H1 (cell line): Measurements from ENCODE around the gene CD44. TPM values are rescaled to one million over a fixed set of nuclear protein-coding genes. Genes with fewer than 3 reads are reported as not detected.

Experiments used
- CTCF ChIA-PET: fragments of 300-600 bp; sonication (Branson Sonifier 250); formaldehyde crosslinking; loops from one replicate; lab custom pipeline; 2021; ENCODE audit not compliant: partially characterized antibody; lab: Charles Lee
- POLR2A ChIA-PET: fragments of 300-600 bp; sonication (Branson Sonifier 250); formaldehyde crosslinking; loops from one replicate; lab custom pipeline; 2021; ENCODE audit warnings: inconsistent platforms; ENCODE audit not compliant: partially characterized antibody; lab: Charles Lee
- DNase-seq, 2 experiments: peaks; one replicate each; pipeline versions ENCODE4 v3.0.0 to v3.0.0-alpha.2; 2010 to 2022; ENCODE audit warnings: low spot score in 2 of 2, low read depth in 1 of 2, mixed read lengths in 1 of 2
- FAIRE-seq: peaks from 2 replicates; lab custom pipeline; 2011; peaks lifted over from hg19 to GRCh38; lab: Jason Lieb, UNC
- H2AFZ ChIP-seq: 2 replicates; pipeline ENCODE4 v1.8.1; 2012; ENCODE audit warnings: low read length, inconsistent platforms
- H2AK5ac ChIP-seq: 2 replicates; pipeline ENCODE4 v1.6.1; 2013; ENCODE audit warnings: low read depth, low read length
- H2BK120ac ChIP-seq: replicated peaks from 2 replicates; pipeline ENCODE3; 2013; ENCODE audit warnings: low read depth, low read length, inconsistent platforms
- H2BK12ac ChIP-seq: 2 replicates; pipeline ENCODE4 v1.6.1; 2013; ENCODE audit warnings: low read depth, low read length
- H2BK15ac ChIP-seq: 2 replicates; pipeline ENCODE4 v1.6.1; 2013; ENCODE audit warnings: low read length
- H2BK20ac ChIP-seq: 2 replicates; pipeline ENCODE4 v1.6.1; 2013; ENCODE audit warnings: low read length
- H2BK5ac ChIP-seq: 2 replicates; pipeline ENCODE4 v1.6.1; 2013; ENCODE audit warnings: low read depth, low read length
- H3K14ac ChIP-seq: 2 replicates; pipeline ENCODE4 v1.6.1; 2013; ENCODE audit warnings: inconsistent platforms; ENCODE audit not compliant: insufficient read length
- H3K18ac ChIP-seq: 2 replicates; pipeline ENCODE4 v1.6.1; 2013; ENCODE audit warnings: low read length; ENCODE audit errors: extremely low read depth
- H3K23ac ChIP-seq: 2 replicates; pipeline ENCODE4 v1.6.1; 2013; ENCODE audit warnings: inconsistent platforms; ENCODE audit not compliant: insufficient read length
- H3K23me2 ChIP-seq: 2 replicates; pipeline ENCODE4 v1.6.1; 2013; ENCODE audit warnings: low read depth, low read length
- H3K27ac ChIP-seq: 2 replicates; pipeline ENCODE4 v1.6.1; 2011; ENCODE audit warnings: low read depth, low read length, inconsistent platforms
- H3K27me3 ChIP-seq, 4 experiments: replicated peaks in 1 of 4; 1 replicate in 1 of 4; 2 replicates in 3 of 4; pipeline versions ENCODE4 v1.6.1 to v1.8.1; 2011 to 2013; ENCODE audit warnings: low read length in 3 of 4, mild to moderate bottlenecking in 3 of 4, inconsistent platforms in 2 of 4, mixed read lengths in 2 of 4, moderate library complexity in 1 of 4; ENCODE audit not compliant: control insufficient read depth in 3 of 4, insufficient read depth in 3 of 4; ENCODE audit errors: extremely low read depth in 1 of 4
- H3K36me3 ChIP-seq, 4 experiments: 2 replicates each; pipeline versions ENCODE4 v1.6.1 to v1.8.1; 2011 to 2013; ENCODE audit warnings: mild to moderate bottlenecking in 4 of 4, low read length in 3 of 4, moderate library complexity in 2 of 4, control low read depth in 1 of 4, inconsistent platforms in 1 of 4; ENCODE audit not compliant: insufficient read depth in 4 of 4, control insufficient read depth in 2 of 4
- H3K4ac ChIP-seq: replicated peaks from 2 replicates; pipeline ENCODE3; 2013; ENCODE audit warnings: low read length, low read depth, mixed read lengths, inconsistent platforms; ENCODE audit not compliant: insufficient read length
- H3K4me1 ChIP-seq, 4 experiments: replicated peaks in 1 of 4; 1 replicate in 1 of 4; 2 replicates in 3 of 4; pipeline versions ENCODE4 v1.6.1 to v1.8.1; 2011 to 2013; ENCODE audit warnings: low read length in 3 of 4, inconsistent platforms in 2 of 4, mixed read lengths in 1 of 4; ENCODE audit not compliant: insufficient read depth in 4 of 4, control insufficient read depth in 3 of 4
- H3K4me2 ChIP-seq, 2 experiments: 2 replicates each; pipeline versions ENCODE4 v1.6.1 to v1.8.1; 2011 to 2013; ENCODE audit warnings: low read depth in 2 of 2, low read length in 2 of 2, control low read depth in 1 of 2, inconsistent platforms in 1 of 2, mild to moderate bottlenecking in 1 of 2; ENCODE audit not compliant: insufficient read depth in 1 of 2
- H3K4me3 ChIP-seq, 4 experiments: fragments of 200-600, 300-600 bp in 1 of 4; sonication (generic), shearing (Covaris generic), sonication (Bioruptor Twin) in 1 of 4; 2 replicates each; pipeline versions ENCODE4 v1.5.1 to v1.8.1; 2011 to 2016; ENCODE audit warnings: low read length in 4 of 4, low read depth in 3 of 4, control low read depth in 2 of 4, inconsistent platforms in 2 of 4, mild to moderate bottlenecking in 2 of 4, mixed read lengths in 1 of 4, moderate library complexity in 1 of 4; ENCODE audit not compliant: insufficient read depth in 2 of 4; ENCODE audit errors: extremely low read depth in 1 of 4
- H3K56ac ChIP-seq: replicated peaks from 2 replicates; pipeline ENCODE3; 2013; ENCODE audit warnings: low read depth, mild to moderate bottlenecking, mixed read lengths, low read length, inconsistent platforms; ENCODE audit not compliant: insufficient read length
- H3K79me1 ChIP-seq: 2 replicates; pipeline ENCODE4 v1.6.1; 2013; ENCODE audit warnings: low read depth, low read length, control low read depth
- H3K79me2 ChIP-seq, 2 experiments: 2 replicates each; pipeline versions ENCODE4 v1.6.1 to v1.8.1; 2012 to 2013; ENCODE audit warnings: low read length in 2 of 2, mild to moderate bottlenecking in 2 of 2, inconsistent platforms in 1 of 2; ENCODE audit not compliant: insufficient read depth in 2 of 2, control insufficient read depth in 1 of 2
- H3K9ac ChIP-seq, 4 experiments: replicated peaks in 1 of 4; 1 replicate in 1 of 4; 2 replicates in 3 of 4; pipeline versions ENCODE4 v1.6.1 to v1.8.1; 2011 to 2013; ENCODE audit warnings: low read depth in 3 of 4, low read length in 3 of 4, control low read depth in 2 of 4, mild to moderate bottlenecking in 2 of 4, moderate library complexity in 2 of 4, inconsistent platforms in 1 of 4; ENCODE audit errors: extremely low read depth in 1 of 4
- H3K9me3 ChIP-seq, 2 experiments: 2 replicates each; pipeline versions ENCODE4 v1.6.1 to v1.8.1; 2012 to 2013; ENCODE audit warnings: mild to moderate bottlenecking in 2 of 2, moderate library complexity in 2 of 2, control low read depth in 1 of 2, inconsistent platforms in 1 of 2, low read depth in 1 of 2, low read length in 1 of 2, mixed read lengths in 1 of 2; ENCODE audit not compliant: insufficient read depth in 2 of 2
- H4K20me1 ChIP-seq, 2 experiments: replicated peaks in 1 of 2; 2 replicates each; pipeline versions ENCODE3 to v1.8.1; 2011 to 2013; ENCODE audit warnings: inconsistent platforms in 2 of 2, low read length in 2 of 2, mild to moderate bottlenecking in 1 of 2; ENCODE audit not compliant: insufficient read depth in 2 of 2, control insufficient read depth in 1 of 2
- H4K5ac ChIP-seq: 2 replicates; pipeline ENCODE4 v1.6.1; 2013; ENCODE audit warnings: low read length, low read depth, mixed read lengths, inconsistent platforms; ENCODE audit not compliant: insufficient read length
- H4K8ac ChIP-seq: 2 replicates; pipeline ENCODE4 v1.8.0; 2013; ENCODE audit warnings: mild to moderate bottlenecking, moderate library complexity, low read length, inconsistent platforms; ENCODE audit not compliant: insufficient read depth; ENCODE audit errors: extremely low read depth
- H4K91ac ChIP-seq: replicated peaks from 2 replicates; pipeline ENCODE3; 2013; ENCODE audit warnings: low read length, mixed read lengths, inconsistent platforms; ENCODE audit not compliant: insufficient read length
- CBX5 ChIP-seq: fragments of 300-800, 300-1000 bp; sonication (generic); IDR thresholded peaks from 2 replicates; pipeline ENCODE4 v1.7.1; 2016; ENCODE audit warnings: antibody characterized with exemption, low read length, low read depth
- JUN ChIP-seq: IDR thresholded peaks from 2 replicates; pipeline ENCODE4 v1.6.1; 2011; ENCODE audit warnings: low read depth, mild to moderate bottlenecking, improper control_type of control experiment, low read length
- WGBS, 2 experiments: shearing (Covaris generic) in 1 of 2; methylation state at CpG; one replicate each; pipeline versions ENCODE4 v1.1.6 to v1.1.7; 2013 to 2015; ENCODE audit warnings: low lambda C conversion rate in 2 of 2, mixed read lengths in 2 of 2, inconsistent platforms in 1 of 2, low coverage in 1 of 2, missing lambda C conversion rate in 1 of 2; ENCODE audit not compliant: insufficient replicate concordance in 2 of 2, insufficient coverage in 1 of 2, insufficient read length in 1 of 2; ENCODE audit errors: extremely low coverage in 1 of 2, missing lambda C conversion rate in 1 of 2; 5-methylcytosine and 5-hydroxymethylcytosine counted together
- polyA plus RNA-seq, 7 experiments: library from polyadenylated mRNA; depleted of rRNA in 3 of 7; stranded (reverse) in 5 of 7; unstranded in 2 of 7; fragments of >200 nt in 5 of 7; fragments of 200-250 nt in 2 of 7; gene quantifications; 1 replicate in 5 of 7; 2 replicates in 1 of 7; 4 replicates in 1 of 7; pipeline versions ENCODE4 v1.2.1 to v1.2.3, GENCODE V29; 2011 to 2013; ENCODE audit warnings: missing spikeins in 2 of 7, mixed read lengths in 2 of 7
- total RNA-seq: library from RNA; stranded (reverse); fragmentation: NEBNext Ultra II Directional; extraction: Animal tissue kit (Norgen Biotek cat#: 25700); gene quantifications from 2 replicates; pipeline ENCODE4 v1.2.1, GENCODE V29; 2021

The CD44 gene
- total and polyA plus RNA-seq, 2 of the 8 experiments (the other 6 are each of a cell fraction or from before 2014, with no cell fraction given), result 11.8 to 13.7 TPM

DNA sequence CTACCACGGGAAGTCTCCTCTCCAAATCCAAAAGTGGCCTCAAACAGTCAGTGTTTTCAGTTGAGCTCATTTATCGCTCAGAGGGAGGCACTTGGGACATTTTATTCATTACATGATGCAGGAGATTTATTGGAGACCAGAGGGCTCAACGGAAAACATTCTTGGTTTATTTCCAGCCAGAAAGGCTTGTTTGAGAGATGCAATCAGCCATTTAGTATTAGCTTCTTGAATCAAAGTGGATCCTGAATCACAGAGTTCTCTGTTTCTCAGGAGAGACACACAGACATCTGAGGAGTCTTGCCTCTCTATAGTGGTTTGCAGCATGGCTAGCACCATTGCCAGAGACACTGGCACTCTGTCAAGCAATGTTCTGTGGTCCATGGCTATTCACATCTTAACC, 31.5 kb downstream of the CD44 start:
- H2BK15ac ChIP-seq, result no peak overlapping the region
- no peaks in the 10 kb centered on the region for H3K79me2 ChIP-seq
- H2BK5ac ChIP-seq, result no peak overlapping the region
- no peak overlapping the region for H2BK12ac ChIP-seq
- H4K5ac ChIP-seq, result no peak overlapping the region
- H4K20me1 ChIP-seq, result no peaks in the 10 kb centered on the region
- no peak overlapping the region for H3K9ac ChIP-seq
- H3K18ac ChIP-seq, result no peak overlapping the region
- H4K91ac ChIP-seq, result no peak overlapping the region
- no peaks in the 10 kb centered on the region for H3K23me2 ChIP-seq
- no peak overlapping the region for H2BK20ac ChIP-seq
- CTCF ChIA-PET, result interaction anchor here (3.5 kb wide), 1 partner anchor 9 kb away, joined by 11 read pairs; no protein-coding TSS in a partner anchor
- no peaks in the 10 kb centered on the region for H3K36me3 ChIP-seq
- DNase-seq (no peak), FAIRE-seq (no peak)
- no peaks in the 10 kb centered on the region for H3K79me1 ChIP-seq
- H2AK5ac ChIP-seq, result no peak overlapping the region
- no peaks in the 10 kb centered on the region for H3K27me3 ChIP-seq
- no peak overlapping the region for H3K23ac ChIP-seq
- no peak overlapping the region for H2BK120ac ChIP-seq
- H3K4me2 ChIP-seq, result no peak overlapping the region
- H3K27ac ChIP-seq, result no peak overlapping the region
- no peak overlapping the region for H3K14ac ChIP-seq
- no peak overlapping the region for H2AFZ ChIP-seq
- H3K4me3 ChIP-seq, result no peak overlapping the region
- no peak overlapping the region for H3K56ac ChIP-seq
- H4K8ac ChIP-seq, result no peak overlapping the region
- no peak overlapping the region for H3K4ac ChIP-seq
- WGBS, 2 experiments, result 87% methylated on average over 3 of the region's 3 CpGs; no CpG with 5 or more reads in 1 of the 2 experiments
- POLR2A ChIA-PET, result no interaction called here
- no peaks in the 10 kb centered on the region for H3K9me3 ChIP-seq
- H3K4me1 ChIP-seq, result peaks cover 0 to 12% (median 5%) of the 10 kb centered on the region in 4 experiments; a peak in 4 of 7 replicates
- TF ChIP-seq CBX5, result no peak
- TF ChIP-seq JUN, result no peak
